Upper lobe of left lung (tissue), 4 donors: ENCODE data around the gene ATG16L1.

Source experiments
- EP300 ChIP-seq, 4 donors: sonication (generic); formaldehyde crosslinking; IDR thresholded peaks; one replicate each; pipeline ENCODE4 v1.5.1; 2017; ENCODE audit warnings: antibody characterized with exemption in 4 of 4, control low read depth in 2 of 4
- POLR2A ChIP-seq, 4 donors: fragments of 450-650 bp; IDR thresholded peaks; one replicate each; pipeline ENCODE4 v1.5.1; 2016 to 2017; ENCODE audit warnings: antibody characterized with exemption in 4 of 4, mild to moderate bottlenecking in 2 of 4
- POLR2AphosphoS5 ChIP-seq, 2 donors: sonication (generic); formaldehyde crosslinking; IDR thresholded peaks; one replicate each; pipeline ENCODE4 v1.5.1; 2017; ENCODE audit warnings: antibody characterized with exemption in 2 of 2
- TF ChIP-seq, protein P1 (sequence below), 6 experiments: fragments of 450-650 bp in 4 of 6; fragments of 200-600 bp in 2 of 6; sonication (generic) in 2 of 6; IDR thresholded peaks; one replicate each; pipeline ENCODE4 v1.5.1; 2016 to 2019; ENCODE audit warnings: antibody characterized with exemption in 6 of 6

DNA sequence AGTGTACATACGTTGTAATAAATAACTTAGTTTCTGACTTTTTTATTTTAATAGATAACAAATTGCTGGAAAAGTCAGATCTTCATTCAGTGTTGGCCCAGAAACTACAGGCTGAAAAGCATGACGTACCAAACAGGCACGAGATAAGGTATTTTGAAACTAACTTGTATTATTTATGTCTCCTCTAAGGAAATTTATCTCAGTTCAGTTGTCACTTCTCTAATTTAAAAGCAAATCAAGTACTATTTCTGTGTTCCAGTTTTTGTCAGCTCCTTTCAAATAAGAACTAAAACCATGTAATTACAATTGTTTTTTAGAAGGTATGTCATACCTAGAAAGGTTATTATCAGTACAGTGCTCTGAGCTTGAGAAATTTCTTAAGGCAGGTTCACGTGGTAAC, 4.6 kb downstream of the ATG16L1 start:
- TF ChIP-seq, protein P1, sequence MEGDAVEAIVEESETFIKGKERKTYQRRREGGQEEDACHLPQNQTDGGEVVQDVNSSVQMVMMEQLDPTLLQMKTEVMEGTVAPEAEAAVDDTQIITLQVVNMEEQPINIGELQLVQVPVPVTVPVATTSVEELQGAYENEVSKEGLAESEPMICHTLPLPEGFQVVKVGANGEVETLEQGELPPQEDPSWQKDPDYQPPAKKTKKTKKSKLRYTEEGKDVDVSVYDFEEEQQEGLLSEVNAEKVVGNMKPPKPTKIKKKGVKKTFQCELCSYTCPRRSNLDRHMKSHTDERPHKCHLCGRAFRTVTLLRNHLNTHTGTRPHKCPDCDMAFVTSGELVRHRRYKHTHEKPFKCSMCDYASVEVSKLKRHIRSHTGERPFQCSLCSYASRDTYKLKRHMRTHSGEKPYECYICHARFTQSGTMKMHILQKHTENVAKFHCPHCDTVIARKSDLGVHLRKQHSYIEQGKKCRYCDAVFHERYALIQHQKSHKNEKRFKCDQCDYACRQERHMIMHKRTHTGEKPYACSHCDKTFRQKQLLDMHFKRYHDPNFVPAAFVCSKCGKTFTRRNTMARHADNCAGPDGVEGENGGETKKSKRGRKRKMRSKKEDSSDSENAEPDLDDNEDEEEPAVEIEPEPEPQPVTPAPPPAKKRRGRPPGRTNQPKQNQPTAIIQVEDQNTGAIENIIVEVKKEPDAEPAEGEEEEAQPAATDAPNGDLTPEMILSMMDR (IDR thresholded peaks at IDR 0.05): no peak
- TF ChIP-seq POLR2A (IDR thresholded peaks at IDR 0.05) (no peak), POLR2AphosphoS5 (IDR thresholded peaks at IDR 0.05) (no peak), EP300 (IDR thresholded peaks at IDR 0.05) (no peak)
